GM12892 (cell line): ENCODE measurements around the gene NPFFR1.

Experiments used
- DNase-seq: peaks from one replicate; pipeline ENCODE4 v3.0.0; 2011; ENCODE audit not compliant: insufficient read length
- FAIRE-seq: peaks from 2 replicates; lab custom pipeline; 2011; peaks lifted over from hg19 to GRCh38; lab: Jason Lieb, UNC
- POLR2A ChIP-seq: IDR thresholded peaks from 2 replicates; pipeline ENCODE4 v1.6.1; 2011; ENCODE audit warnings: low read depth, low read length, control low read depth
- POLR2AphosphoS5 ChIP-seq: IDR thresholded peaks from 2 replicates; pipeline ENCODE4 v1.6.1; 2011; ENCODE audit warnings: low read depth, low read length, control low read depth
- TAF1 ChIP-seq: IDR thresholded peaks from 2 replicates; pipeline ENCODE4 v1.6.1; 2011; ENCODE audit warnings: low read depth, mild to moderate bottlenecking, control low read depth, low read length, borderline replicate concordance

The NPFFR1 gene

GRCh38 chr10:70221030-70221429 lies 62.8 kb downstream of the NPFFR1 start:
- no peak for FAIRE-seq
- no peak for DNase-seq
- TF ChIP-seq POLR2AphosphoS5 (no peak), TAF1 (no peak)

- TF ChIP-seq TAF1 (no peak), POLR2AphosphoS5 (no peak), POLR2A (no peak)
- FAIRE-seq (no peak), DNase-seq (no peak)
Measured at GRCh38 chr10:70212879-70213278, 70.9 kb downstream of the NPFFR1 start.

GRCh38 chr10:70212277-70212676 lies 71.5 kb downstream of the NPFFR1 start:
- DNase-seq (no peak), FAIRE-seq (peak; percentile 5)
- no peak for TF ChIP-seq POLR2AphosphoS5
- no peak for TF ChIP-seq POLR2A
- no peak for TF ChIP-seq TAF1

GRCh38 chr10:70206762-70207161 lies 77.0 kb downstream of the NPFFR1 start:
- TF ChIP-seq TAF1, result no peak
- no peak for TF ChIP-seq POLR2AphosphoS5
- no peak for TF ChIP-seq POLR2A
- DNase-seq (no peak), FAIRE-seq (no peak)

GRCh38 chr10:70201105-70201504 lies 82.7 kb downstream of the NPFFR1 start:
- TF ChIP-seq POLR2AphosphoS5, result no peak
- no peak for TF ChIP-seq POLR2A
- TF ChIP-seq TAF1, result no peak
- DNase-seq, result no peak
- FAIRE-seq, result no peak

GRCh38 chr10:70198696-70199466 lies 84.9 kb downstream of the NPFFR1 start:
- no peak for DNase-seq
- TF ChIP-seq POLR2A, result no peak
- TF ChIP-seq TAF1, result no peak
- no peak for TF ChIP-seq POLR2AphosphoS5
- FAIRE-seq, result no peak
